Astrocyte of the spinal cord (primary cell): ENCODE measurements around the gene SIAE.

Experiments
- DNase-seq: peaks from one replicate; pipeline ENCODE4 v3.0.0; 2011; ENCODE audit warnings: low read depth, low spot score
- H3K4me3 ChIP-seq: 2 replicates; pipeline ENCODE4 v1.5.1; 2011; ENCODE audit warnings: low read depth, mild to moderate bottlenecking, low read length, moderate library complexity
- in situ Hi-C: cut with HindIII; loops from 2 replicates; pipeline ENCODE4 v1.10.0; 2017; ENCODE audit warnings: low sequenced_read_pairs
- TF ChIP-seq, protein P1 (sequence below): IDR thresholded peaks from 2 replicates; pipeline ENCODE4 v1.5.1; 2012; ENCODE audit warnings: low read depth, mild to moderate bottlenecking, low read length, inconsistent platforms

The SIAE gene

DNA sequence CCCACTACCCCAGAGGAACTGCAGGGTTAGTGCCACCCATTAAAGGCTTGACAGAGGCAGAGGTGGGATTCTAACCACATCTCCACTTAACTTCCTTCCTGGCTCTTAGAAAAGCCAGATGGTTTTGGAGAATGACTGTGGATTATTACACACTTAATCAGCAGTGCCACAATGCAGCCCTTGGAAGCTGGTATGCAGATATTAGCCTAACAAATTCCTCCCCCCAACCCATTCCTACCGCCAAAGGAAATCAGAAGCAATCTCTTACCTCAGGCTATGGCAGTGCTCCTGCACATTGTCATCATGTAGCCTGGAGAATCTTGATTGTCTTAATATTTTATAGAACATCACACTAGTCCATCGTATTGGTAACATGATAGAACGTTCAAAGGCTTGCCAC is 43.1 kb upstream of the SIAE start:
- H3K4me3 ChIP-seq, result no peak overlapping the region
- peak; percentile 20 for DNase-seq
- in situ Hi-C loops, result no loop called here
- TF ChIP-seq, protein P1, sequence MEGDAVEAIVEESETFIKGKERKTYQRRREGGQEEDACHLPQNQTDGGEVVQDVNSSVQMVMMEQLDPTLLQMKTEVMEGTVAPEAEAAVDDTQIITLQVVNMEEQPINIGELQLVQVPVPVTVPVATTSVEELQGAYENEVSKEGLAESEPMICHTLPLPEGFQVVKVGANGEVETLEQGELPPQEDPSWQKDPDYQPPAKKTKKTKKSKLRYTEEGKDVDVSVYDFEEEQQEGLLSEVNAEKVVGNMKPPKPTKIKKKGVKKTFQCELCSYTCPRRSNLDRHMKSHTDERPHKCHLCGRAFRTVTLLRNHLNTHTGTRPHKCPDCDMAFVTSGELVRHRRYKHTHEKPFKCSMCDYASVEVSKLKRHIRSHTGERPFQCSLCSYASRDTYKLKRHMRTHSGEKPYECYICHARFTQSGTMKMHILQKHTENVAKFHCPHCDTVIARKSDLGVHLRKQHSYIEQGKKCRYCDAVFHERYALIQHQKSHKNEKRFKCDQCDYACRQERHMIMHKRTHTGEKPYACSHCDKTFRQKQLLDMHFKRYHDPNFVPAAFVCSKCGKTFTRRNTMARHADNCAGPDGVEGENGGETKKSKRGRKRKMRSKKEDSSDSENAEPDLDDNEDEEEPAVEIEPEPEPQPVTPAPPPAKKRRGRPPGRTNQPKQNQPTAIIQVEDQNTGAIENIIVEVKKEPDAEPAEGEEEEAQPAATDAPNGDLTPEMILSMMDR, result no peak

DNA sequence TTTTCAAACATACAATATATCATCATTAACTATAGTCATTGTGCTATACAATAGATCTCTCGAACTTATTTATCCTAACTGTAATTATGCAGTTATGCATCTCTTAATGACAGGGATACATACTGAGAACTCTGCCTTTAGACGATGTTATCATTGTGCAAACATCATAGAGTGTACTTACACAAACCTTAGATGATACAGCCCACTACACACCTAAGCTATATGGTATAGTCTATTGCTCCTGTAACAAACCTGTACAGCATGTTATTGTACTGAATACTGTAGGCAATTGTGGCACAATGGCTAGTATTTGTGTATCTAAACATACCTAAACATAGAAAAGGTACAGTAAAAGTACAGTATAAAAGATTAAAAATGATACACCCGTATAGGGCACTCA is 38.9 kb upstream of the SIAE start:
- TF ChIP-seq, protein P1, result no peak
- in situ Hi-C loops, result no loop called here
- no peak for DNase-seq
- no peak overlapping the region for H3K4me3 ChIP-seq

DNA sequence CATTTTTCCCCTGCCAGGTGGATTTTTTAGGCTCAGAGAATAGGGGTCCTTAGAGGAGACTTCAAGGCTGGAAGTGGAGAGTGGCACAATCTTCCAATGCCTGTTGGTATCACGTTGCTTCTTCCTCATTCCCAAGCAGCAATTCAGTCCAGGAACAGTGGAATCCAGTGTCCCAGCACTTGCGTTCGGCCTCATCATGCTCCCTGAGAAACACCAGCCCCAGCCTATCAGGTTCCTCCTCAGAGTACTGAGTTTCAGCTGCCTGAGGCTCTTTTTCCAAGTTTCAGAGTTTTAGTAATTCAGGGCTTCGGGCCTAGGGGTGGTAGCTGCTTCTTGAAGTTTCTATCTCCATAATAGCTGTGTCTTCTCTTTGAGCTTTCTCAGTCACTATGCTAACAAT is 34.3 kb upstream of the SIAE start:
- no peak for DNase-seq
- H3K4me3 ChIP-seq, result no peak overlapping the region
- in situ Hi-C loops, result no loop called here
- TF ChIP-seq, protein P1, result no peak

DNA sequence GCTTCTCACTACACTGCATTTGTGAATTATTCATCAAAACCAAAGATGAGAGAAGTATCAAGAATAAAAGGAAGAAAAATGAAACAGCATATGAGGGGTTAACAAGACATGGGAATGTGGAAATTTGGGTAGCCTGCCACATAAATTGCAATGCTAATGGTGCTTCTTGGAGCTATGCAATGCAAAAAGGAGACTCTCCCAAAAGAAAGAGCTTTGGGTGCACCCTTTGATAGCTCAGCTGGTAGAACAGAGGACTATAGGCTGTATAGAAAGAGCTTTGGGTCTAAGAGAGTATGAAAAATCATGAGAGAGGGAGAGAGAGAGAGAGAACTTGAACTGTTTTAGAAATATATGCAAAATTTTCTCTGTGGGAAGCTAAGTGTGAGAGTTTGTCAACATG is 26.5 kb upstream of the SIAE start:
- no peak for DNase-seq
- in situ Hi-C loops, result no loop called here
- TF ChIP-seq, protein P1, result no peak
- H3K4me3 ChIP-seq, result no peak overlapping the region

DNA sequence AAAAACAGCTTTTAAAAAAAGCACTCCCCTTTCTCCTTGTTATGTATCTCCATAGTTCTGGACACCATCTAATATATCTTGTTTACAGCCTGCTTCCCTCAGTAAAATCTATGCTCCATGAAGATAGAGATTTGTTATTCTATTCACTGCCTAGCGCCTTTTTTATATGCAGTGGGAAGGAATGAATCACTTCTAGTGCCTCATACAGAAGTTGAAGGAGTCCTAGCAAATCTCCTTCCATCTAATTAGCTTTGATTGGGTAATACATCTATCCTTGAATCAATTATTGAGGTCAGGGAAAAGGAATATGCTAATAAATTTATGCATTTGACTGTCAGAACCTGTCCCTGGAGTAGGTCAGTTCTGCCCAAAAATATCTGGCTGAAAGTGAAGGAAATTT is 26.0 kb upstream of the SIAE start:
- in situ Hi-C loops, result no loop called here
- TF ChIP-seq, protein P1, result no peak

DNA sequence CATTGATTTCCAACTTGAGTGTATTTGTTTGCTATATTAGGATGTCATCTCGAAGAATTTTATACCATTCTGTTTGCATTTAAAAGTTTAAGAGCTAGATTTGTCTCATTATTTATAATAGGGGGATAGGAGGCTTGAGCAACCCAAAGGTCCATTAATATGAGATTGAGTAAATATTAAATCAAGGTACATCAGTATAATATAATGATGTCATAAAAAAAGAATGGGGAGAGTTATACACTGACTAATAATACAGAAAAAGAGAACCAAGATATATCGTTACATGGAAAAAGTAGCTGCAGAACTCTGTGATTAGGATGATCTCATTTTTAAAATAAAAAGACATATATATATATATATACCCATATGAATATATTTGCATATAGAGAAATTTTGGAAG is 19.6 kb upstream of the SIAE start:
- in situ Hi-C loops, result no loop called here
- H3K4me3 ChIP-seq, result no peak overlapping the region
- no peak for DNase-seq
- TF ChIP-seq, protein P1, result no peak

More for the DNA sequence above, 26.0 kb upstream of the SIAE start:
- no peak overlapping the region for H3K4me3 ChIP-seq
- no peak for DNase-seq

DNA sequence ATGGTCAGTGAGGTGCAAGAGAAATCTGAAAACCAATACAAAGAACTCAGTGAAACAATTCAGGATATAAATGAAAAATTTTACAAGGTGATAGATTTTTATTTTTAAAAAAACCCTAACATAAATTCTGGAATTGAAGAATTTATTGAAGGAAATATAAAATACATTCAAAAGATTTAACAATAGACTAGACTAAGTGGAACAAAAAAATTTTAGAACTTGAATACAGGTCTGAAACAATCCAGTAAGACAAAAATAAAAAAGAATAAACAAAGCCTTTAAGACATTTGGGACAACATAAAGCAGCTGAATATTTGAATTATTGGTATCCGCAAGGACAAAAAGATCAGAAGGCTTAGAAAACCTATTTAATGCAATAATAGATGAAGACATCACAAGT is 8.9 kb upstream of the SIAE start:
- H3K4me3 ChIP-seq, result no peak overlapping the region
- TF ChIP-seq, protein P1, result no peak
- in situ Hi-C loops, result no loop called here
- no peak for DNase-seq
